ENCODE measurements around the gene RAB11B. TPM values are rescaled to one million over a fixed set of nuclear protein-coding genes. Genes with fewer than 3 reads are reported as not detected.
"Not testable (repeated sequence)": the region's sequence is repeated elsewhere in the genome, so short reads cannot be mapped to it uniquely, and the experiment has no call there.

RAB11B gene
- total RNA-seq, 1 donor from 2014 or later: 114 TPM

- ATAC-seq (no peak), DNase-seq (no peak)
- Histone ChIP-seq H3K27me3 (no peaks in the 10 kb centered on the region), H3K36me3 (peaks cover 52% of the 10 kb centered on the region), H3K9me3 (no peaks in the 10 kb centered on the region), H3K4me1 (peaks cover 28% of the 10 kb centered on the region), H3K4me3 (no peak overlapping the region), H3K27ac (no peak overlapping the region)
- no peak for TF ChIP-seq CTCF (IDR thresholded peaks at IDR 0.05)
- intact Hi-C loops (cut with DNase I): loop anchor here (5.0 kb wide), 1 partner anchor 42 kb away; no protein-coding TSS in a partner anchor
Observed at GRCh38 chr19:8399681-8400188, 9.6 kb downstream of the RAB11B start.

DNA sequence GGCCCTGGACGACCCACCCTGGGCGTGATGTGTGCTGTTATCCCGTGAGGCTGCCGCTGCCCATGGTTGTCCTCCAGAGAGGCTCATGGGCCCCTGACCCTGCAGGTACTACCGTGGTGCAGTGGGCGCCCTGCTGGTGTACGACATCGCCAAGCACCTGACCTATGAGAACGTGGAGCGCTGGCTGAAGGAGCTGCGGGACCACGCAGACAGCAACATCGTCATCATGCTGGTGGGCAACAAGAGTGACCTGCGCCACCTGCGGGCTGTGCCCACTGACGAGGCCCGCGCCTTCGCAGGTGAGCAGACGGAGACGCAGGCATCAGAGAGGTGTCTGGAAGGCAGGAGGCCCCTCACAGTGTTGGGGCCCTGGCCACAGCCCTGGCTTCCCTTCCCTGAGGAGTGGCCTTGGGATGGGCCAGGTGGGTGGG is 11.8 kb downstream of the RAB11B start:
- H3K4me3 ChIP-seq: no peak overlapping the region
- intact Hi-C loops (cut with DNase I): no loop called here
- no peak for ATAC-seq
- no peak for TF ChIP-seq CTCF (IDR thresholded peaks at IDR 0.05)
- no peaks in the 10 kb centered on the region for H3K27me3 ChIP-seq
- peaks cover 62% of the 10 kb centered on the region for H3K36me3 ChIP-seq
- peaks cover 9% of the 10 kb centered on the region for H3K4me1 ChIP-seq
- no peaks in the 10 kb centered on the region for H3K9me3 ChIP-seq
- no peak for DNase-seq
- no peak overlapping the region for H3K27ac ChIP-seq

DNA sequence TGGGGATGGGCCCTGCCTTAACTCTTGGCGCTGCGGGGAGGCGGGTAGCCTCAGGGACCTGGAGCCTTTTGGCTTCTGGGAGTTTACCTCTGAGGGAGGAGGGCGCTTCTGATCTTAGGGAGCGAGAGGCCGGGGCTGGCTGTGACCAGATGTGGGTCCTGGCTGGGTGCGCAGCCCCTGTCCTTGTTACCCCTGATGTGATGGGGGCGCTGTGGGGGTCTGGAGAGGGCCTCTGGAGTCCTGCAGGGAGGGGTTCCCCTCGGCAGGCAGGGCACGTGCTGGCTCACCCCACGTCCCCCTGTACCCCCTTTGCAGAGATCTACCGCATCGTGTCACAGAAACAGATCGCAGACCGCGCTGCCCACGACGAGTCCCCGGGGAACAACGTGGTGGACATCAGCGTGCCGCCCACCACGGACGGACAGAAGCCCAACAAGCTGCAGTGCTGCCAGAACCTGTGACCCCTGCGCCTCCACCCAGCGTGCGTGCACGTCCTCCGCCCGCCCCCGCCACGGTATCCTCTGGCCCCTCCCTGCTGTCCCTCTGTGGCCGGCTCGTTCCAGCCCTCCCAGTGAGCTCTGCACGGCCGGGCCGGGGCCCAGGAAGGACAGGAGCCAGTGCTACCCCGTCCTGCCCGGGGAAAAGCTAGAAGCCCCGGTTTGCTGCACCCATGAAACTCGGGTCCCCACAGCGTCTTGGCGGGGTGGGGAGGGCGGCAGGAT is 13.1 kb downstream of the RAB11B start:
- no peak for DNase-seq
- H3K36me3 ChIP-seq: peaks cover 62% of the 10 kb centered on the region
- H3K27ac ChIP-seq: no peak overlapping the region
- no peaks in the 10 kb centered on the region for H3K9me3 ChIP-seq
- TF ChIP-seq CTCF (IDR thresholded peaks at IDR 0.05): no peak
- H3K27me3 ChIP-seq: no peaks in the 10 kb centered on the region
- ATAC-seq: no peak
- intact Hi-C loops (cut with DNase I): no loop called here
- no peak overlapping the region for H3K4me3 ChIP-seq
- no peaks in the 10 kb centered on the region for H3K4me1 ChIP-seq

DNA sequence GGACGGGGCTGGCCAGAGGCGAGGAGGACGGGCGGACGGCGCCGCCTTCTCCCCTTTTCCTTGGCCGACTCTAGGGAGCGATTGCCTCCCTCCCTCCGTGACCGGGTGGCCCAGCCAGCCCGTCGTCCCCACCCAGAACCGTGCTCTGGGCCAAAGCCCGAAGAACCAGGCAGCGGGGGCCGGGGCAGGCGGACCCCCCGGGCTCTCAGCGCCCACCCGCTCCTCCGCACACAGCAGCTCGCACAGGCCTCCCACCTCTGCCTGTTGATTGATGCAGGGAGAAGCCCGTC is 13.6 kb downstream of the RAB11B start:
- peaks cover 62% of the 10 kb centered on the region for H3K36me3 ChIP-seq
- no peak overlapping the region for H3K4me3 ChIP-seq
- no peaks in the 10 kb centered on the region for H3K9me3 ChIP-seq
- TF ChIP-seq CTCF (IDR thresholded peaks at IDR 0.05): no peak
- no peaks in the 10 kb centered on the region for H3K4me1 ChIP-seq
- no peaks in the 10 kb centered on the region for H3K27me3 ChIP-seq
- no peak for ATAC-seq
- peak; percentile 50 for DNase-seq
- intact Hi-C loops (cut with DNase I): no loop called here
- H3K27ac ChIP-seq: no peak overlapping the region

GRCh38 chr19:8404391-8405151 is 14.4 kb downstream of the RAB11B start:
- no peaks in the 10 kb centered on the region for H3K4me1 ChIP-seq
- no peak for ATAC-seq
- intact Hi-C loops (cut with DNase I): no loop called here
- peak; percentile 55 for DNase-seq
- H3K9me3 ChIP-seq: no peaks in the 10 kb centered on the region
- H3K4me3 ChIP-seq: no peak overlapping the region
- no peak overlapping the region for H3K27ac ChIP-seq
- no peak for TF ChIP-seq CTCF (IDR thresholded peaks at IDR 0.05)
- H3K27me3 ChIP-seq: no peaks in the 10 kb centered on the region
- peaks cover 57% of the 10 kb centered on the region for H3K36me3 ChIP-seq

- DNase-seq; H3K27ac ChIP-seq; intact Hi-C loops (cut with DNase I); H3K4me3 ChIP-seq; ATAC-seq; H3K9me3 ChIP-seq; H3K27me3 ChIP-seq; H3K36me3 ChIP-seq: not testable (repeated sequence)
- peaks cover 13% of the 10 kb centered on the region for H3K4me1 ChIP-seq
Observed at GRCh38 chr19:8410718-8411117, 20.6 kb downstream of the RAB11B start.
